H1 (cell line): ENCODE data around the gene SEMA3E. TPM values are rescaled to one million over a fixed set of nuclear protein-coding genes. Genes with fewer than 3 reads are reported as not detected.

ENCODE experiments used
- CTCF ChIA-PET: fragments of 300-600 bp; sonication (Branson Sonifier 250); formaldehyde crosslinking; loops from one replicate; lab custom pipeline; 2021; ENCODE audit not compliant: partially characterized antibody; lab: Charles Lee
- POLR2A ChIA-PET: fragments of 300-600 bp; sonication (Branson Sonifier 250); formaldehyde crosslinking; loops from one replicate; lab custom pipeline; 2021; ENCODE audit warnings: inconsistent platforms; ENCODE audit not compliant: partially characterized antibody; lab: Charles Lee
- DNase-seq, 2 experiments: peaks; one replicate each; pipeline versions ENCODE4 v3.0.0 to v3.0.0-alpha.2; 2010 to 2022; ENCODE audit warnings: low spot score in 2 of 2, low read depth in 1 of 2, mixed read lengths in 1 of 2
- FAIRE-seq: peaks from 2 replicates; lab custom pipeline; 2011; peaks lifted over from hg19 to GRCh38; lab: Jason Lieb, UNC
- H2AFZ ChIP-seq: 2 replicates; pipeline ENCODE4 v1.8.1; 2012; ENCODE audit warnings: low read length, inconsistent platforms
- H2AK5ac ChIP-seq: 2 replicates; pipeline ENCODE4 v1.6.1; 2013; ENCODE audit warnings: low read depth, low read length
- H2BK120ac ChIP-seq: replicated peaks from 2 replicates; pipeline ENCODE3; 2013; ENCODE audit warnings: low read depth, low read length, inconsistent platforms
- H2BK12ac ChIP-seq: 2 replicates; pipeline ENCODE4 v1.6.1; 2013; ENCODE audit warnings: low read depth, low read length
- H2BK15ac ChIP-seq: 2 replicates; pipeline ENCODE4 v1.6.1; 2013; ENCODE audit warnings: low read length
- H2BK20ac ChIP-seq: 2 replicates; pipeline ENCODE4 v1.6.1; 2013; ENCODE audit warnings: low read length
- H2BK5ac ChIP-seq: 2 replicates; pipeline ENCODE4 v1.6.1; 2013; ENCODE audit warnings: low read depth, low read length
- H3K14ac ChIP-seq: 2 replicates; pipeline ENCODE4 v1.6.1; 2013; ENCODE audit warnings: inconsistent platforms; ENCODE audit not compliant: insufficient read length
- H3K18ac ChIP-seq: 2 replicates; pipeline ENCODE4 v1.6.1; 2013; ENCODE audit warnings: low read length; ENCODE audit errors: extremely low read depth
- H3K23ac ChIP-seq: 2 replicates; pipeline ENCODE4 v1.6.1; 2013; ENCODE audit warnings: inconsistent platforms; ENCODE audit not compliant: insufficient read length
- H3K23me2 ChIP-seq: 2 replicates; pipeline ENCODE4 v1.6.1; 2013; ENCODE audit warnings: low read depth, low read length
- H3K27ac ChIP-seq: 2 replicates; pipeline ENCODE4 v1.6.1; 2011; ENCODE audit warnings: low read depth, low read length, inconsistent platforms
- H3K27me3 ChIP-seq, 4 experiments: replicated peaks in 1 of 4; 1 replicate in 1 of 4; 2 replicates in 3 of 4; pipeline versions ENCODE4 v1.6.1 to v1.8.1; 2011 to 2013; ENCODE audit warnings: low read length in 3 of 4, mild to moderate bottlenecking in 3 of 4, inconsistent platforms in 2 of 4, mixed read lengths in 2 of 4, moderate library complexity in 1 of 4; ENCODE audit not compliant: control insufficient read depth in 3 of 4, insufficient read depth in 3 of 4; ENCODE audit errors: extremely low read depth in 1 of 4
- H3K36me3 ChIP-seq, 4 experiments: 2 replicates each; pipeline versions ENCODE4 v1.6.1 to v1.8.1; 2011 to 2013; ENCODE audit warnings: mild to moderate bottlenecking in 4 of 4, low read length in 3 of 4, moderate library complexity in 2 of 4, control low read depth in 1 of 4, inconsistent platforms in 1 of 4; ENCODE audit not compliant: insufficient read depth in 4 of 4, control insufficient read depth in 2 of 4
- H3K4ac ChIP-seq: replicated peaks from 2 replicates; pipeline ENCODE3; 2013; ENCODE audit warnings: low read length, low read depth, mixed read lengths, inconsistent platforms; ENCODE audit not compliant: insufficient read length
- H3K4me1 ChIP-seq, 4 experiments: replicated peaks in 1 of 4; 1 replicate in 1 of 4; 2 replicates in 3 of 4; pipeline versions ENCODE4 v1.6.1 to v1.8.1; 2011 to 2013; ENCODE audit warnings: low read length in 3 of 4, inconsistent platforms in 2 of 4, mixed read lengths in 1 of 4; ENCODE audit not compliant: insufficient read depth in 4 of 4, control insufficient read depth in 3 of 4
- H3K4me2 ChIP-seq, 2 experiments: 2 replicates each; pipeline versions ENCODE4 v1.6.1 to v1.8.1; 2011 to 2013; ENCODE audit warnings: low read depth in 2 of 2, low read length in 2 of 2, control low read depth in 1 of 2, inconsistent platforms in 1 of 2, mild to moderate bottlenecking in 1 of 2; ENCODE audit not compliant: insufficient read depth in 1 of 2
- H3K4me3 ChIP-seq, 4 experiments: fragments of 200-600, 300-600 bp in 1 of 4; sonication (generic), shearing (Covaris generic), sonication (Bioruptor Twin) in 1 of 4; 2 replicates each; pipeline versions ENCODE4 v1.5.1 to v1.8.1; 2011 to 2016; ENCODE audit warnings: low read length in 4 of 4, low read depth in 3 of 4, control low read depth in 2 of 4, inconsistent platforms in 2 of 4, mild to moderate bottlenecking in 2 of 4, mixed read lengths in 1 of 4, moderate library complexity in 1 of 4; ENCODE audit not compliant: insufficient read depth in 2 of 4; ENCODE audit errors: extremely low read depth in 1 of 4
- H3K56ac ChIP-seq: replicated peaks from 2 replicates; pipeline ENCODE3; 2013; ENCODE audit warnings: low read depth, mild to moderate bottlenecking, mixed read lengths, low read length, inconsistent platforms; ENCODE audit not compliant: insufficient read length
- H3K79me1 ChIP-seq: 2 replicates; pipeline ENCODE4 v1.6.1; 2013; ENCODE audit warnings: low read depth, low read length, control low read depth
- H3K79me2 ChIP-seq, 2 experiments: 2 replicates each; pipeline versions ENCODE4 v1.6.1 to v1.8.1; 2012 to 2013; ENCODE audit warnings: low read length in 2 of 2, mild to moderate bottlenecking in 2 of 2, inconsistent platforms in 1 of 2; ENCODE audit not compliant: insufficient read depth in 2 of 2, control insufficient read depth in 1 of 2
- H3K9ac ChIP-seq, 4 experiments: replicated peaks in 1 of 4; 1 replicate in 1 of 4; 2 replicates in 3 of 4; pipeline versions ENCODE4 v1.6.1 to v1.8.1; 2011 to 2013; ENCODE audit warnings: low read depth in 3 of 4, low read length in 3 of 4, control low read depth in 2 of 4, mild to moderate bottlenecking in 2 of 4, moderate library complexity in 2 of 4, inconsistent platforms in 1 of 4; ENCODE audit errors: extremely low read depth in 1 of 4
- H3K9me3 ChIP-seq, 2 experiments: 2 replicates each; pipeline versions ENCODE4 v1.6.1 to v1.8.1; 2012 to 2013; ENCODE audit warnings: mild to moderate bottlenecking in 2 of 2, moderate library complexity in 2 of 2, control low read depth in 1 of 2, inconsistent platforms in 1 of 2, low read depth in 1 of 2, low read length in 1 of 2, mixed read lengths in 1 of 2; ENCODE audit not compliant: insufficient read depth in 2 of 2
- H4K20me1 ChIP-seq, 2 experiments: replicated peaks in 1 of 2; 2 replicates each; pipeline versions ENCODE3 to v1.8.1; 2011 to 2013; ENCODE audit warnings: inconsistent platforms in 2 of 2, low read length in 2 of 2, mild to moderate bottlenecking in 1 of 2; ENCODE audit not compliant: insufficient read depth in 2 of 2, control insufficient read depth in 1 of 2
- H4K5ac ChIP-seq: 2 replicates; pipeline ENCODE4 v1.6.1; 2013; ENCODE audit warnings: low read length, low read depth, mixed read lengths, inconsistent platforms; ENCODE audit not compliant: insufficient read length
- H4K8ac ChIP-seq: 2 replicates; pipeline ENCODE4 v1.8.0; 2013; ENCODE audit warnings: mild to moderate bottlenecking, moderate library complexity, low read length, inconsistent platforms; ENCODE audit not compliant: insufficient read depth; ENCODE audit errors: extremely low read depth
- H4K91ac ChIP-seq: replicated peaks from 2 replicates; pipeline ENCODE3; 2013; ENCODE audit warnings: low read length, mixed read lengths, inconsistent platforms; ENCODE audit not compliant: insufficient read length
- CEBPB ChIP-seq: IDR thresholded peaks from 2 replicates; pipeline ENCODE4 v1.6.1; 2012; ENCODE audit warnings: low read depth, low read length
- CHD2 ChIP-seq: IDR thresholded peaks from 2 replicates; pipeline ENCODE4 v1.6.1; 2012; ENCODE audit warnings: low read length, improper control_type of control experiment
- CREB1 ChIP-seq: IDR thresholded peaks from 2 replicates; pipeline ENCODE4 v1.6.1; 2012; ENCODE audit warnings: inconsistent platforms
- CTBP2 ChIP-seq: IDR thresholded peaks from 2 replicates; pipeline ENCODE4 v1.7.0; 2011; ENCODE audit warnings: borderline replicate concordance, mild to moderate bottlenecking, moderate library complexity, mixed read lengths, low read length; ENCODE audit not compliant: insufficient read depth, insufficient read length
- EZH2 ChIP-seq: fragments of 200-600 bp; sonication (generic); IDR thresholded peaks from 2 replicates; pipeline ENCODE4 v1.7.1; 2012; ENCODE audit warnings: low read depth, mild to moderate bottlenecking, moderate library complexity, low read length, inconsistent platforms; ENCODE audit not compliant: severe bottlenecking
- JUND ChIP-seq: IDR thresholded peaks from 2 replicates; pipeline ENCODE4 v1.6.1; 2011; ENCODE audit warnings: mild to moderate bottlenecking, improper control_type of control experiment, low read length
- POLR2A ChIP-seq, 2 experiments: IDR thresholded peaks; 1 replicate in 1 of 2; 2 replicates in 1 of 2; pipeline ENCODE4 v1.6.1; 2011; ENCODE audit warnings: low read depth in 2 of 2, low read length in 2 of 2, mild to moderate bottlenecking in 2 of 2; ENCODE audit errors: control extremely low read depth in 1 of 2
- RFX5 ChIP-seq: IDR thresholded peaks from 2 replicates; pipeline ENCODE4 v1.6.1; 2011; ENCODE audit warnings: low read depth, low read length, improper control_type of control experiment, borderline replicate concordance
- SIN3A ChIP-seq, 2 experiments: IDR thresholded peaks in 1 of 2; conservative IDR thresholded peaks in 1 of 2; 2 replicates each; pipeline ENCODE4 v1.6.1; 2011 to 2012; ENCODE audit warnings: low read length in 2 of 2, improper control_type of control experiment in 1 of 2, low read depth in 1 of 2, mild to moderate bottlenecking in 1 of 2
- SP2 ChIP-seq: IDR thresholded peaks from 2 replicates; pipeline ENCODE4 v1.6.1; 2012; ENCODE audit warnings: mild to moderate bottlenecking, low read length, inconsistent platforms
- YY1 ChIP-seq: IDR thresholded peaks from 2 replicates; pipeline ENCODE4 v1.6.1; 2011; ENCODE audit warnings: low read depth, mild to moderate bottlenecking, low read length
- WGBS, 2 experiments: shearing (Covaris generic) in 1 of 2; methylation state at CpG; one replicate each; pipeline versions ENCODE4 v1.1.6 to v1.1.7; 2013 to 2015; ENCODE audit warnings: low lambda C conversion rate in 2 of 2, mixed read lengths in 2 of 2, inconsistent platforms in 1 of 2, low coverage in 1 of 2, missing lambda C conversion rate in 1 of 2; ENCODE audit not compliant: insufficient replicate concordance in 2 of 2, insufficient coverage in 1 of 2, insufficient read length in 1 of 2; ENCODE audit errors: extremely low coverage in 1 of 2, missing lambda C conversion rate in 1 of 2; 5-methylcytosine and 5-hydroxymethylcytosine counted together
- polyA plus RNA-seq, 7 experiments: library from polyadenylated mRNA; depleted of rRNA in 3 of 7; stranded (reverse) in 5 of 7; unstranded in 2 of 7; fragments of >200 nt in 5 of 7; fragments of 200-250 nt in 2 of 7; gene quantifications; 1 replicate in 5 of 7; 2 replicates in 1 of 7; 4 replicates in 1 of 7; pipeline versions ENCODE4 v1.2.1 to v1.2.3, GENCODE V29; 2011 to 2013; ENCODE audit warnings: missing spikeins in 2 of 7, mixed read lengths in 2 of 7
- total RNA-seq: library from RNA; stranded (reverse); fragmentation: NEBNext Ultra II Directional; extraction: Animal tissue kit (Norgen Biotek cat#: 25700); gene quantifications from 2 replicates; pipeline ENCODE4 v1.2.1, GENCODE V29; 2021
- TF ChIP-seq, protein P1 (sequence below), 3 experiments: IDR thresholded peaks; 1 replicate in 2 of 3; 2 replicates in 1 of 3; pipeline versions ENCODE4 v1.5.1 to v1.6.1; 2011; ENCODE audit warnings: low read length in 3 of 3, mild to moderate bottlenecking in 3 of 3, inconsistent platforms in 2 of 3, low read depth in 1 of 3, moderate library complexity in 1 of 3; ENCODE audit not compliant: insufficient read depth in 1 of 3; ENCODE audit errors: control extremely low read depth in 1 of 3

Gene SEMA3E
- total and polyA plus RNA-seq, 2 of the 8 experiments (the other 6 are each of a cell fraction or from before 2014, with no cell fraction given) = 0.93 to 0.94 TPM

DNA sequence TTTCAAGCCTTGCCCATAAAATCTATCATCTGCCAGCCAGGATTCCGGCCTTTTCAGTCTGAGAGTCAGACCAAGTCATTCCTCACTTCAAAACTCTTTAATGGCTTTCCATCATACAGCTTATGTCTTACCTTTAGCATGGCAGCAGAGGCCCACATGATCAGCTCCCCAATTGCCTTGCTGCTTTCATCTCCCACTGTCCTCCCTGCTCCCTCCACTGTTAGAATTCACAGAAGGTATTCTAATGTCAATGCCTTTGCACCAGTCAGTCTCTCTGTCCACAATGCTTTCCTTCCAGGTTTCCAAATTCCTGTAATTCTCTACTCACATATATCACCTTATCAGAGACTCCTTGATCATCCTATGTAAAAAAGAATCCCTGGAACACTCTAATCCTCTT is 37.2 kb downstream of the SEMA3E start:
- H4K8ac ChIP-seq = no peak overlapping the region
- no peak overlapping the region for H3K23ac ChIP-seq
- peaks cover 0 to 6% (median 2%) of the 10 kb centered on the region in 4 experiments; a peak in 3 of 7 replicates for H3K4me1 ChIP-seq
- H3K36me3 ChIP-seq = no peaks in the 10 kb centered on the region
- H3K23me2 ChIP-seq = no peaks in the 10 kb centered on the region
- H3K27ac ChIP-seq = no peak overlapping the region
- H3K27me3 ChIP-seq = no peaks in the 10 kb centered on the region
- no peak overlapping the region for H4K91ac ChIP-seq
- H3K9me3 ChIP-seq = no peaks in the 10 kb centered on the region
- no peak overlapping the region for H2BK12ac ChIP-seq
- DNase-seq = no peak
- FAIRE-seq = no peak
- H3K4me3 ChIP-seq = no peak overlapping the region
- peak overlapping the region; percentile 43; the same call in 1 of the 2 replicates for H2BK20ac ChIP-seq
- no peaks in the 10 kb centered on the region for H3K79me1 ChIP-seq
- H3K14ac ChIP-seq = no peak overlapping the region
- 0 out of 2 replicates have a peak overlapping the region, but pooled peaks have one; percentile 14 for H2AFZ ChIP-seq
- H3K79me2 ChIP-seq = no peaks in the 10 kb centered on the region
- H4K20me1 ChIP-seq = no peaks in the 10 kb centered on the region
- H4K5ac ChIP-seq = no peak overlapping the region
- H2BK15ac ChIP-seq = no peak overlapping the region
- no peak overlapping the region for H3K56ac ChIP-seq
- H2BK5ac ChIP-seq = 0 out of 2 replicates have a peak overlapping the region, but pooled peaks have one; percentile 22
- peak overlapping the region; percentile 3 for H3K4ac ChIP-seq
- CTCF ChIA-PET = interaction anchor here (0.7 to 1.0 kb wide), 2 partner anchors 45 to 164 kb away, joined by 3 to 4 read pairs; no protein-coding TSS in a partner anchor
- WGBS, 2 experiments = 86% methylated on average over 1 of the region's 1 CpG; no CpG with 5 or more reads in 1 of the 2 experiments
- no peak overlapping the region for H3K9ac ChIP-seq
- no peak overlapping the region; a peak in 2 of 4 replicates for H3K4me2 ChIP-seq
- H2BK120ac ChIP-seq = no peak overlapping the region
- no peak overlapping the region for H2AK5ac ChIP-seq
- POLR2A ChIA-PET = no interaction called here
- peak overlapping the region; percentile 51; the same call in 1 of the 2 replicates for H3K18ac ChIP-seq
- TF ChIP-seq SIN3A (conservative IDR thresholded peaks at IDR 0.05 in 1 of 2, IDR thresholded peaks at IDR 0.05 in 1 of 2; ENCODE audit: low read depth in 1 of 2, low read length in 2 of 2) (no peak), CTBP2 (no peak), EZH2 (no peak), CREB1 (no peak), YY1 (no peak), RFX5 (no peak), SP2 (no peak), CHD2 (no peak), POLR2A (IDR thresholded peaks at IDR 0.05; ENCODE audit: control extremely low read depth in 1 of 2, low read depth in 2 of 2, low read length in 2 of 2) (no peak), CEBPB (no peak), JUND (no peak)
- TF ChIP-seq, protein P1, sequence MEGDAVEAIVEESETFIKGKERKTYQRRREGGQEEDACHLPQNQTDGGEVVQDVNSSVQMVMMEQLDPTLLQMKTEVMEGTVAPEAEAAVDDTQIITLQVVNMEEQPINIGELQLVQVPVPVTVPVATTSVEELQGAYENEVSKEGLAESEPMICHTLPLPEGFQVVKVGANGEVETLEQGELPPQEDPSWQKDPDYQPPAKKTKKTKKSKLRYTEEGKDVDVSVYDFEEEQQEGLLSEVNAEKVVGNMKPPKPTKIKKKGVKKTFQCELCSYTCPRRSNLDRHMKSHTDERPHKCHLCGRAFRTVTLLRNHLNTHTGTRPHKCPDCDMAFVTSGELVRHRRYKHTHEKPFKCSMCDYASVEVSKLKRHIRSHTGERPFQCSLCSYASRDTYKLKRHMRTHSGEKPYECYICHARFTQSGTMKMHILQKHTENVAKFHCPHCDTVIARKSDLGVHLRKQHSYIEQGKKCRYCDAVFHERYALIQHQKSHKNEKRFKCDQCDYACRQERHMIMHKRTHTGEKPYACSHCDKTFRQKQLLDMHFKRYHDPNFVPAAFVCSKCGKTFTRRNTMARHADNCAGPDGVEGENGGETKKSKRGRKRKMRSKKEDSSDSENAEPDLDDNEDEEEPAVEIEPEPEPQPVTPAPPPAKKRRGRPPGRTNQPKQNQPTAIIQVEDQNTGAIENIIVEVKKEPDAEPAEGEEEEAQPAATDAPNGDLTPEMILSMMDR (IDR thresholded peaks at IDR 0.05; ENCODE audit: control extremely low read depth in 1 of 3, insufficient read depth in 1 of 3, low read depth in 1 of 3, low read length in 3 of 3) = no peak
